Measurements from ENCODE around the gene SULF2.
"Not testable (repeated sequence)": the region's sequence is repeated elsewhere in the genome, so short reads cannot be mapped to it uniquely, and the experiment has no call there.

Gene SULF2

GRCh38 chr20:47816487-47817451 is 31.5 kb upstream of the SULF2 start:
- no peaks in the 10 kb centered on the region for H3K36me3 ChIP-seq (ENCODE audit: control insufficient read depth, insufficient read depth, low read length)
- H3K4me3 ChIP-seq (ENCODE audit: low read depth, low read length): no peak overlapping the region
- no peaks in the 10 kb centered on the region for H3K27me3 ChIP-seq (ENCODE audit: control insufficient read depth, insufficient read depth, low read length)
- no peaks in the 10 kb centered on the region for H3K9me3 ChIP-seq (ENCODE audit: control insufficient read depth, insufficient read depth, low read length)
- H3K4me1 ChIP-seq (ENCODE audit: control insufficient read depth, insufficient read depth, low read length): no peaks in the 10 kb centered on the region
- H3K9ac ChIP-seq (ENCODE audit: low read depth, low read length): no peak overlapping the region

GRCh38 chr20:47815866-47816265 is 30.6 kb upstream of the SULF2 start:
- H3K36me3 ChIP-seq (ENCODE audit: control insufficient read depth, insufficient read depth, low read length): no peaks in the 10 kb centered on the region
- no peaks in the 10 kb centered on the region for H3K9me3 ChIP-seq (ENCODE audit: control insufficient read depth, insufficient read depth, low read length)
- no peak overlapping the region for H3K9ac ChIP-seq (ENCODE audit: low read depth, low read length)
- H3K4me3 ChIP-seq (ENCODE audit: low read depth, low read length): no peak overlapping the region
- no peaks in the 10 kb centered on the region for H3K4me1 ChIP-seq (ENCODE audit: control insufficient read depth, insufficient read depth, low read length)
- H3K27me3 ChIP-seq (ENCODE audit: control insufficient read depth, insufficient read depth, low read length): no peaks in the 10 kb centered on the region

DNA sequence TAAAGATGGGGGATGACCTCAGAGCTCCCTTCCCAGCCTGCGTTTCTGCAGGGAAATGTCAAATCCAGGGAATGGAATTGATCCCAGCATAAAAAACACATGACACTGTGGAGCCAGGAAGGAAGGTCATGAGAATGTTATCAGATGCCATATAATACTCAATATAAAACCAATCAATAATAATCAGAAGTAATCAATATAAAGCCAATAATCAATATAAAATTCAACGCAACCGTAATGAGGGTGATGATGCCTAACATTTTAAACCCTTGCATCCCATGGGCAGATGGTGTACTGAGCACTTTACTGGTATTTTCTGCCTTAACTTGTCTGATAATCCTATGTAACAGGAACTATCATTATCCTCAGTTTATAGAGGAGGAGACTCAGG is 30.1 kb upstream of the SULF2 start:
- Histone ChIP-seq H3K4me1 (ENCODE audit: control insufficient read depth, insufficient read depth, low read length) (no peaks in the 10 kb centered on the region), H3K36me3 (ENCODE audit: control insufficient read depth, insufficient read depth, low read length) (no peaks in the 10 kb centered on the region), H3K4me3 (ENCODE audit: low read depth, low read length) (no peak overlapping the region), H3K9ac (ENCODE audit: low read depth, low read length) (no peak overlapping the region), H3K27me3 (ENCODE audit: control insufficient read depth, insufficient read depth, low read length) (no peaks in the 10 kb centered on the region), H3K9me3 (ENCODE audit: control insufficient read depth, insufficient read depth, low read length) (no peaks in the 10 kb centered on the region)

- Histone ChIP-seq H3K27me3 (ENCODE audit: control insufficient read depth, insufficient read depth, low read length) (no peaks in the 10 kb centered on the region), H3K36me3 (ENCODE audit: control insufficient read depth, insufficient read depth, low read length) (no peaks in the 10 kb centered on the region), H3K9me3 (ENCODE audit: control insufficient read depth, insufficient read depth, low read length) (no peaks in the 10 kb centered on the region), H3K9ac (ENCODE audit: low read depth, low read length) (no peak overlapping the region), H3K4me1 (ENCODE audit: control insufficient read depth, insufficient read depth, low read length) (no peaks in the 10 kb centered on the region), H3K4me3 (ENCODE audit: low read depth, low read length) (no peak overlapping the region)
Measured at GRCh38 chr20:47814632-47815415, 29.5 kb upstream of the SULF2 start.

DNA sequence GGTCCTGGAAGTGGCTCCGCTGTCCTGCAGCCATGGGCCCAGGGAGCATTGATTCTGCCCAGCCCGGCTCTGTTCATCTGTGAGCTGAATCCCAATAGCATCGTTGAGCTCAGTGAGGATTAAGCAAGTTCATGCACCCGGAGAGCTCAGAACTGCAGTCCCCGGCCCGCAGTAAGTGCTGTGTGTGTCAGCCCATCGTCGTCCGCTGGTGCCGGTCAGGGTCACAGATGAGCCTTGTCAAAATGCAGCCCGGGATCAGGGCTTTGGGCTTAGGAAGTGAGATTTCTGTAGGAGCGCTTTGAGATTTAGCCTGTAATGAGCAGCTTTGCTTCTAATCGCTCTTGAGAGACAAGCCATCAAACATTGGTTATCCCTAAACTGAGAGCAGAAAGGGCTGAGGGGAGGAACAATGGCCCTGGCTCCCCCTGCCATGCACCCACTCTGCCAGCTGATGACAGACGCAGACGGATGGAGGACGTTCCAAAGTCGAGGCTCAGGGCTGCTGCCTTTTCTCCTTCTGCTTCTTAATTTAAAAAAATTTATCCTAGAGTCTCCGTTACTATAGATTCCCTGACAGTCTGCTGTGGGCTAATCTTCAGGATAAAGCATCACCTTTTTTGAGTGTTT is 25.6 kb upstream of the SULF2 start:
- Histone ChIP-seq H3K9ac (ENCODE audit: low read depth, low read length) (no peak overlapping the region), H3K4me3 (ENCODE audit: low read depth, low read length) (no peak overlapping the region), H3K4me1 (ENCODE audit: control insufficient read depth, insufficient read depth, low read length) (peaks cover under 1% of the 10 kb centered on the region), H3K36me3 (ENCODE audit: control insufficient read depth, insufficient read depth, low read length) (no peaks in the 10 kb centered on the region), H3K27me3 (ENCODE audit: control insufficient read depth, insufficient read depth, low read length) (peaks cover 11% of the 10 kb centered on the region), H3K9me3 (ENCODE audit: control insufficient read depth, insufficient read depth, low read length) (no peaks in the 10 kb centered on the region)

DNA sequence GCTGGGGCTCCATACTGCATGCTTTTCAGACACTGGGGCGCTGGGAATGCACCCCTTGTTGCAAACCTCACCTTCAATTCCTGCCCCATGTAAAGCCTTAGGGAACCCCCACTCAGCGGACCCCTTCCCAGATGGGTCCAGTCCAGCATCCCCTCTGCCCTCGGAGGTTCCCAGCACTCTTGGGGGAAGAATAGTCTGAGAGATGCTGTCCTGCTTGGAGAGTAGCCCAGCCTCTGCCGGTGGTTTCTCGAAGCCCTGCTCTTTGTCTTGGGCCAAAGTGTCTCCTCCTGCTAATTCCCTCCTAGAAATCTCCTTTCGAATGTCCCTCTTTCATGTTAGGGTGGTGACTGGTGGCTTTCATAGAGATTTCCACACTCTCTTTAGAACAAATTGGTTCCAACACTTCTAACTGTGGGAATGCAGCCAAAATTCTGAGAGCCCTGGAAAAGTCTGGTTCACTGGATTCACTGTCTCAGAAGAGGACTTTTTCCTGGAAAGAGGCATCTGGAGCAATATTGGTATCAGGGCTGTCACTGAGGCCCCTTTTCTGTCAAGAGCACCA is 24.9 kb upstream of the SULF2 start:
- Histone ChIP-seq H3K27me3 (ENCODE audit: control insufficient read depth, insufficient read depth, low read length) (peaks cover 14% of the 10 kb centered on the region), H3K4me3 (ENCODE audit: low read depth, low read length) (no peak overlapping the region), H3K4me1 (ENCODE audit: control insufficient read depth, insufficient read depth, low read length) (peaks cover 7% of the 10 kb centered on the region), H3K9me3 (ENCODE audit: control insufficient read depth, insufficient read depth, low read length) (no peaks in the 10 kb centered on the region), H3K9ac (ENCODE audit: low read depth, low read length) (no peak overlapping the region), H3K36me3 (ENCODE audit: control insufficient read depth, insufficient read depth, low read length) (no peaks in the 10 kb centered on the region)

DNA sequence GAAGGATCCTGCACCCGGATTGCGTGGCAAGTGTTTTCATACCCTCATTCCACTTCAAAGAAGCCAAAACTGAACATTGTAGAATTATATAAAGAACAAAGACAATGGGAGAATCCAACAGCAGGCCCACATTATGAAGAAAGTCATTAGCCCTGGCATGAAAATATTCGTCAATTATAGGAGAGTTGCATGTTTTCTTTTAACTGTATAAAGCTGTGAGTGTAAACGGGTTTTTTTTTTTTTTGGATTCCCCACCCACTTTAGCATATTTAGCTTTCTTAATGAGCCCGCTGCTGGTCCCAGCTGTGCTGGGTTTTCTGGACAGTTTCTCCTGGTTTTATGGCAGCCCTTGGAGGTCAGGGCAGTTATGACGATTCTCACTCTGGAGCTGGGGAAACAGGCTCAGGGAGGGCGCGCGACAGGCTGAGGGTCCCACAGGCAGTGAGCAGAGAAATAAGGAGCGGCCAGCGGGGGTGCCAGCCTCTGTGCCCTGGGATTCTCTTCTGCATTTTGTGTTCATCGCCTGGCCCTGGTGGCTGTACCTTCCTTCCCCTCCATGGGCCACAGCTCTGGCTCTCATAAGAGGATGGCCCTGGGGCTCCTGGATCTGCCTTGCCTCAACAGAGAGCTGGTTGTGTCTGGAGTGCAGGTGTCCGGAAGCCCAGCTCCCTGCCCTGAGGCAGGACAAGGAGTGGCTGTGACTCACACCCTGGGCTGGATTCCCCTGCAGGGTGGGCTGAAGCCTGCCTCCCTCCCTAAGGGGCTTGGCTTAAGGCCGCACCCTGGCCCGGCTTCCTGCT is 24.1 kb upstream of the SULF2 start:
- Histone ChIP-seq H3K27me3 (ENCODE audit: control insufficient read depth, insufficient read depth, low read length) (peaks cover 14% of the 10 kb centered on the region), H3K36me3 (ENCODE audit: control insufficient read depth, insufficient read depth, low read length) (no peaks in the 10 kb centered on the region), H3K4me1 (ENCODE audit: control insufficient read depth, insufficient read depth, low read length) (peaks cover 7% of the 10 kb centered on the region), H3K9ac (ENCODE audit: low read depth, low read length) (no peak overlapping the region), H3K9me3 (ENCODE audit: control insufficient read depth, insufficient read depth, low read length) (no peaks in the 10 kb centered on the region), H3K4me3 (ENCODE audit: low read depth, low read length) (no peak overlapping the region)

DNA sequence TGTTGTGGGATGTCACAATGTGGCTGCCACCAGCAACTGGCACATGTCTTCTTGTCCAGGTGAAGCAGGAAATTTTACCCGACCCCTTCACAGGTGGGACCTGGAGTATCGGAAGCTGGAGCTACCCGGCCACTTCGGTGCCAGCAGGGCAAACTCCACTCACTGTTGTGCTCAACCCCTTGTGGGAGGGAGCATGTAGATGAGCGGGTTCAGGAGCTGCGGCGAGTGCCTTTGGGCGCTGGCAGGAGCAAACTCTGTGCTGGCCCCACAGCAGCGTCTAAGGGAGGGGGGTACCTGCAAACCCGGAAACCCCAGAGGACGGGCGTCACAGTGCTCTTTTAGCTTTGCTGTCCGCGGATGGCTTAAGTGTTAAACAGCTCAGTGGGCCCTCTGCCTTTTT is 20.7 kb upstream of the SULF2 start:
- Histone ChIP-seq H3K27me3 (ENCODE audit: control insufficient read depth, insufficient read depth, low read length) (peaks cover 16% of the 10 kb centered on the region), H3K4me1 (ENCODE audit: control insufficient read depth, insufficient read depth, low read length) (peaks cover 9% of the 10 kb centered on the region), H3K9me3 (ENCODE audit: control insufficient read depth, insufficient read depth, low read length) (no peaks in the 10 kb centered on the region), H3K9ac (ENCODE audit: low read depth, low read length) (no peak overlapping the region), H3K4me3 (ENCODE audit: low read depth, low read length) (no peak overlapping the region), H3K36me3 (ENCODE audit: control insufficient read depth, insufficient read depth, low read length) (no peaks in the 10 kb centered on the region)

GRCh38 chr20:47804972-47805371 is 19.7 kb upstream of the SULF2 start:
- not testable (repeated sequence) for H3K4me3 ChIP-seq (ENCODE audit: low read depth, low read length); H3K9ac ChIP-seq (ENCODE audit: low read depth, low read length); H3K36me3 ChIP-seq (ENCODE audit: control insufficient read depth, insufficient read depth, low read length); H3K9me3 ChIP-seq (ENCODE audit: control insufficient read depth, insufficient read depth, low read length); H3K4me1 ChIP-seq (ENCODE audit: control insufficient read depth, insufficient read depth, low read length)
- peaks cover 16% of the 10 kb centered on the region for H3K27me3 ChIP-seq (ENCODE audit: control insufficient read depth, insufficient read depth, low read length)

GRCh38 chr20:47804224-47804825 is 19.0 kb upstream of the SULF2 start:
- not testable (repeated sequence) for H3K4me3 ChIP-seq (ENCODE audit: low read depth, low read length); H3K36me3 ChIP-seq (ENCODE audit: control insufficient read depth, insufficient read depth, low read length); H3K9me3 ChIP-seq (ENCODE audit: control insufficient read depth, insufficient read depth, low read length); H3K4me1 ChIP-seq (ENCODE audit: control insufficient read depth, insufficient read depth, low read length); H3K9ac ChIP-seq (ENCODE audit: low read depth, low read length)
- peaks cover 16% of the 10 kb centered on the region for H3K27me3 ChIP-seq (ENCODE audit: control insufficient read depth, insufficient read depth, low read length)

All from iPS-15b (cell line).